CD4-positive, alpha-beta T cell treated with Interleukin-6 for 4 hours (primary cell): ENCODE data around the gene SNTG2.

Source experiments
- DNase-seq: peaks from one replicate; pipeline ENCODE4 v3.0.0-alpha.2; 2020; ENCODE audit warnings: mixed read lengths

The SNTG2 gene

DNA sequence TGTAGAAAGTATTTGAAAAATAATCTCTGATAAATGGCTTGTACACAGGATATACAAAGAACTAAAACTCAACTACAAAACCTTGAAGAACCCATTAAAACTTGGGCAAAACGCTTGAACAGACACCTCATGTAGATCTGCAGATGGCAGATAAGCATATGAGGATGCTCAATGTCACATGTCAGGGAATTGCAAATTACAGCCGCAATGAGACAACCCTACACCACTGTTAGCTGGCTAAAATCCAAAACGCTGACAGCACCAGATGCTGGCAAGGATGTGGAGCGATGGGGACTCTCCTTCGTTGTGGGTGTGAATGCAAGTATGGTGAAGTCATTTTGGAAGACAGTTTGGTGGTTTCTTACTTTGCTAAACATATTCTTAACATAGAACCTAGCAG is 53.7 kb downstream of the SNTG2 start:
- DNase-seq: no peak

GRCh38 chr2:1010415-1010930 is 59.8 kb downstream of the SNTG2 start:
- no peak for DNase-seq

GRCh38 chr2:1011006-1011405 is 60.4 kb downstream of the SNTG2 start:
- DNase-seq: no peak

GRCh38 chr2:1011985-1012384 is 61.3 kb downstream of the SNTG2 start:
- DNase-seq: no peak

DNA sequence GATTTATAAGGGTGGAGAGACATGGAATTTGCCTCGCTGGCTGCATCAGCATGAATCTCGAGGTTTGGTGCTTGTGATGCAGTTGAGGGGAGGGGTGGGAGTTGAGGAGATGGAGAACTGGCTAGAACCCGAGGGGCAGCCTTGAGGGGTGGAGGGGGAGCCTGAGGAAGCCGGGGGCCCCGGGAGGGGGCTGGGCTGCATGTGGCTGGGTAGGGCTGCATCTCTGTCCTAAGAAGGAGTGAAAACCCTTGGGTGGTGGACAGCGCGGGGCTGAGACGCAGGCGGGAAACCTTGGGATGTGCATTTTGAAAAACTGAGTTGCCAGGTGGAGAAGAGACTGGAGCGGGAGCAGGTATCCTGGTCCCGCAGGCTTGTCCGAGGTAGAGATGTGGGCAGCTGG is 64.2 kb downstream of the SNTG2 start:
- no peak for DNase-seq

GRCh38 chr2:1016500-1016899 is 65.9 kb downstream of the SNTG2 start:
- no peak for DNase-seq

DNA sequence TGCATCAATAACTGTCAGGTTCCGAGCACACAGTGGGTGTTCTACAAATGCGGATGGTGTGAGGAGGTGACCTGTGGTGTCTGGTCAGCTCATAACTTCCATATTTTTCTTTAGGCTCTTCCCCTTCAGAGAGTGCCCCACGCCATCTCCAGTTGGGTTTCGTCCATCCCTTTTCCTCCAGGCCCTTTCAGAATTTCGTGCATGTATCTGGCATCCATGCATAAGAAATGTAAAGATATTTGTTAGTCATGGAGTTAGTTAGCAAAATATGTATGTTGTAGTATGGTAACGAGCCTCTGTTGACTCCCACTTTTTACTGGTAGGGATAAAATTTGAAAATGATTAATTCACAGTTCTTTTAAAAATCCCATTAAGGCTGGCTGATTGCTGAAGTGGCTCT is 67.2 kb downstream of the SNTG2 start:
- no peak for DNase-seq

DNA sequence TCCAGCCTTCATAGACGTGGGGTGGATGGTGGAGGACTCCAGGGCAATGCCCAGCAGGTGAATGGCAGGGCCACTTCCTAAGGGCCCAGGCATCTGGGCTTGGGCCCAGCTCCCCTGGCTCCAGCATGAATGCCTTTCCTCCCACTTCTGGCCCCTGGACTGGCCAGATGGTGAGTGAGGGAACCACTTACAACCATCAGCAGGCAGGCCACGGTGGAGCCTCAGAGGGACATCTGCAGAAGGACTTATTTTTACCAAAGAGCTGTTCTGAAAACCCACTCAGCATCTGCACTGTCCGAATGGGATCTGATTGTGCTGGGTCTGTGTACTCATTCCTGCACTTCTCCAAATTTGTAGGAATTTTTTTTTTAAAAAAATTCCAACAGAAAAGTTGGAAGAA is 69.6 kb downstream of the SNTG2 start:
- DNase-seq: no peak

DNA sequence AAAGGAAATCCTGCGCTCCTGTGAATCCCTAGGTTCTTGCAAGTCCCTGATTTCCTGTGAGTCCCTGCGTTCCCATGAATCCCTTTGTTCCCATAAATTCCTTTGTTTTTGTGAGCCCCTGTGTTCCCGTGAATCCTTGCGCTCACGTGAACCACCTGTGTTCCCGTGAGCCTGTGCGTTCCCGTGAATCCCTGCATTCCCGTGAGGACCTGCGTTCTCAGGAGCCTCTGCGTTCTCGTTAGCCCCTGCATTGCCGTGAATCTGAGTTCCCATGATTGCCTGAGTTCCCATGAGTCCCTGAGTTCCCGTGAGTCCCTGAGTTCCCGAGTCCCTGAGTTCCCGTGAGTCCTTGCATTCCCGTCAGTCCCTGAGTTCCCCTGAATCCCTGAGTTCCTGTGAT is 71.5 kb downstream of the SNTG2 start:
- DNase-seq: no peak

DNA sequence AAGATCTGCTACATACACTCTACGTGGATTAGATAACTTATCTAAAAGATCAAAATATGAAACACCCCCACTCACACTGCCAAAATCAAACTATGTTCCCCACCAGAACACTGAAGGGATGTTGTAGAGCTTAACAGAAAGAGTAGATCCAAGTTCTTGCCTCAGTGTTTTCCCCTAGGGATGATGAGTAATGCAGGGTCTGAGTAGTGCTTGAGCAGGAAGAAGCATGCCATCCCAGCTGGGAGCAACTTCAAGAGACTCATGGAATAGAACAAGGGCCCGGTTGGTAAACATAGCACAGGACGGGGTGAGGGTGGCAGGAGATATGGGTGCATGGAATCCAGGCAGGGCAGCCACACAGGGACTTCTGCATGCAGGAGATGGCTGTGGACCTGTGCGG is 74.3 kb downstream of the SNTG2 start:
- no peak for DNase-seq

DNA sequence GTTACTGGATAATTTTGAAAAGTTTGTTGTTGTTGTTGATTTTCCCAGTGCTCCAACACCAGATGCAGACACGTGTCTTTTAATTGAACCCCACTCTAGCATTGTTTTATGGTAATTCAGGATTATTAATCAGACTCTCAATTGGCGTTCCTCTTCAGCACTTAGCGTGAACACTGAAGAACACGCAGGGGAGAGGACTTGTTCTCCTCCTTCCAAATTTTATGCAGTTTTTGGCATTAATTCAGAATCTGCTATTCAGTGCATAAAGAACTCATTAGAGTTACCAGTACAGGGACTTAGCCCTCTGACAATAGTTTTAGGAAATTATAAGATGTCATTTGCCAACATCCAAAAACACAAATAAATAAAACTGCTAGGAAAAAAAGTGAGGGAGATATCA is 75.5 kb downstream of the SNTG2 start:
- no peak for DNase-seq

DNA sequence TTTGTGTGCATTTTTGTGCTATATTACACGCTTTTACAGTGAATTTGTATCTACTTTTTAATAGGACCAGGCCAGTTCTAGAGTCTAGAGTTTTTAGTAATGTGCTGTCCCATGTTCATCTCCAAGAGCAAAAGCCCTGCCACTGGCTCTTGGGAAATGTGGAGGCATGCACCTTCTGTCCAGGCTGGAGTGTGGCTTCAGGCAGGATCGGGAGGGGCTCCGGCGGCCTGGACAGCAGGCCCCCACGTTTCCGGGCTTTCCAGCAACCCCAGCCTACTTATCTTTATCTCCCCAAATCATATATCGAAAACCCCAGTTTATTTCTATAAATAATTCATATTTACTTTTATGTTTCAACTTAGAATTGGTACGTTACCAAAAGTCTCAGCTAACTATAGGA is 78.2 kb downstream of the SNTG2 start:
- no peak for DNase-seq

GRCh38 chr2:1032030-1032429 is 81.4 kb downstream of the SNTG2 start:
- peak; percentile 13 for DNase-seq

GRCh38 chr2:1033069-1033468 is 82.4 kb downstream of the SNTG2 start:
- DNase-seq: no peak

- DNase-seq: no peak
These were observed 86.4 kb downstream of the SNTG2 start for GRCh38 chr2:1037066-1037465.

- no peak for DNase-seq
These were observed 88.9 kb downstream of the SNTG2 start for GRCh38 chr2:1039549-1039948.

GRCh38 chr2:1041012-1041805 is 90.6 kb downstream of the SNTG2 start:
- DNase-seq: no peak

- no peak for DNase-seq
These were observed 94.5 kb downstream of the SNTG2 start for GRCh38 chr2:1045109-1045508.

- no peak for DNase-seq
These were observed 95.4 kb downstream of the SNTG2 start for GRCh38 chr2:1046067-1046466.

DNA sequence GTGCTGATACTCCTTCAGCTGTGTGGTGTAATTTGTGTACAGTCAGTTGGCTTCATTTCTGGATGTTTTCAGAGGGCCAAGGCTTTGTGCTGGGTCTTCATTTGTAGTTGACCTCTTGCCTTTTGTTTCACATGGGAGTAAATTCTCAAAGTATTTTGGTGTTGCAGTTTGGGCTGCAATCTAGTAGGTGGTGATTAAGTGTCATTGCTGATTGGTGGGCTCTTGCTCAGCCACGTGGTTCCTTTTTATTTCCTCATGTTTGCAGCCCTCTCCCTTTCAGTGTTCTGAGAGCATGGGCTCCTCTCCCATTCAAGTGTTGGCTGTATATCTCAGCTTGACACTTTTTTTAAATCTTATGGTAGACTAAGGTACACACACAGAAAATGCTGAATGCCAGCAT is 96.8 kb downstream of the SNTG2 start:
- DNase-seq: no peak

DNA sequence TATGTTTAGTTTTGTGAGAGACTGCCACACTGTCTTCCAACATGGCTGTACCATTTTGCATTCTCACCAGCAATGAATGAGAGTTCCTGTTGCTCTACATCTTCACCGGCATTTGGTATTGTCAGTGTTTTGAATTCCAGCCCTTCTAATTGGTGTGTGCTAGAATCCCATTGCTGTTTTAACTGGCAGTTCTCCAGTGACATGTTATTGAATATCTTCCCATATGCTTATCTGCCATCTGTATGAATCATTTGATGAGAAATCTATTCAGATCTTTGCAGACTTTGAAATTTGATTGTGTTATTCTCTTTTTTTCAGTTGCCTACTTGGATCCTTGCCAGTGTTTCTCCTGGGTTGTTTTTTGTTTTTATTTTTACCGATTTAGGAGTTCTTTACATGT is 99.0 kb downstream of the SNTG2 start:
- no peak for DNase-seq

GRCh38 chr2:1051075-1051474 is 100.4 kb downstream of the SNTG2 start:
- no peak for DNase-seq

- no peak for DNase-seq
These were observed 102.1 kb downstream of the SNTG2 start for GRCh38 chr2:1052771-1053191.

DNA sequence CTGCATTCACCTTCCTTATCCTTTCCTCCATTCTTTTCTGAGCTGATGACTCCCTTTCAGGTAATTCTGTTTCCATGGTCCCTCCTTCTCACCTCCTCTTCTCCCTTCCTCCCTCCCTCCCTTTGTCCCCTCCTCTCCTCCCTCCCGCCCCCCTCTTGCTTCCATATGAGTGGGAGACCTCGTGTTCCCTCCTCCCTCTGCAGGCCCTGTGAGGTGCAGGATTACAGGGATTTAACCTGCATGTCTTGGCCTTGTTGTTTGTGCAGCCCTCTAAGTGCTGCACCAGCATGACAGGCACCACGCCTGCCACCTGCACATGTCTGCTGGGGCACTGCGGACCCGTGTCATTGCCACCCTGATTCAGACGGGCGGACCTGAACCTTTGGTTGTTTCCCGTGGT is 103.1 kb downstream of the SNTG2 start:
- no peak for DNase-seq

GRCh38 chr2:1054399-1054798 is 103.8 kb downstream of the SNTG2 start:
- DNase-seq: no peak
